ENCODE data around the gene TEP1.
"Not testable (repeated sequence)": the region's sequence is repeated elsewhere in the genome, so short reads cannot be mapped to it uniquely, and the experiment has no call there.

The TEP1 gene

GRCh38 chr14:20386276-20386855 lies 26.9 kb downstream of the TEP1 start:
- no peak for DNase-seq

DNA sequence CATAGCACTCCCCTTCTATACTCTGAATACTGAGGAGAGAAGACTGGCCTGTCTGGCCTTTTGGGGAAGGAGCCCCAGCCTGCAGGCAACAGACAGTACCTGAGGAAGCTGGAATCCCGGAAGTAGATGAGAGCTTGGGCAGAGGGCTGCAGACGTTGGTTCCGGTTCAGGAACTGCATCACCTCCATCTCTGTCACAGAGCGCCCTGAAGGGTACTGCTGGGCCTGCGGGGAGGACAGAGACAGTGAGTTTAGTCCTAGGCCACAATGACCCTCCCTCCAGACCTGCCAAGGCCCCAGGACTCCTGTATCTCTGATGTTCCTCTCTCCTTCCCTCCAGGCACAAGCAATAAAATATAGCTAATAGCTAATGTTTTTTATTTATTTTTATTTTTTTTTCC lies 28.4 kb downstream of the TEP1 start:
- DNase-seq: no peak

DNA sequence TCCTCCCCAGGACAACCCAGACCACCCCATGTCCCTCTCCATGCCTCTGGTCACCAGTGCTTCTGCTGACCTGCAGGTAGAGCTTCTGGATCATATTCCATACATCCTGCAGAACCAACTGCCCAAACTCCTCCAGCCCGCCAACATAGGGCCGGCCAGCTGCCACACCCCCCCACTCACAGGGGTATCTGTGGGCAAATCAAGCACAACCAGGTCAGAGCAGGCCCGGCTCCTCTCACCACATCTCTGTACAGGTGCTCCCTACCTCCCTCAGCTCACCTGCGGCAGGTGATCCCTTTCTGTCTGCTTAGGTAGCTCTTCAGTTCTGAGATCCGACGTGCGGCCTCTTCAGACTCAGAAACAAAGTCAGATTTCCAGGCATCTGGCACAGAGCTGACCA lies 29.0 kb downstream of the TEP1 start:
- no peak for DNase-seq

DNA sequence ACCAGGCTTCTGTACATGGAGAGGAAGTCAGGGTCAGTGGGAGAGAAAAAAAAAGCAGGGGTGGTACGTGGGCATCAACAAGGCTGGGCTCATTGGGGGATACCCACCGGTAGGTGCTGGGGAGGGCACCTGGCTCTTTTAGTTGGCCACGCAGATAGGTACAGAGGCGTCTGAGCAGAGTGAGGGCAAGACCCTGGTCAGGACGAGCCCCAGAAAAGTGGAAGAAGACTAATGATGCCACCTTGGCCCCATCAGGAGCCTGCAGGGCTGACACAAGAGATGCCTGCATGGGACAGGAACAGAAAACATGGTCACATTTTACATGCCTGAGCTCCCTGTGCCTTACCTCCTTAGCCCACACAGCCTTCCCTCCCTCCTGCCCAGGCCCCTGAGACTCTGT lies 29.7 kb downstream of the TEP1 start:
- no peak for DNase-seq

DNA sequence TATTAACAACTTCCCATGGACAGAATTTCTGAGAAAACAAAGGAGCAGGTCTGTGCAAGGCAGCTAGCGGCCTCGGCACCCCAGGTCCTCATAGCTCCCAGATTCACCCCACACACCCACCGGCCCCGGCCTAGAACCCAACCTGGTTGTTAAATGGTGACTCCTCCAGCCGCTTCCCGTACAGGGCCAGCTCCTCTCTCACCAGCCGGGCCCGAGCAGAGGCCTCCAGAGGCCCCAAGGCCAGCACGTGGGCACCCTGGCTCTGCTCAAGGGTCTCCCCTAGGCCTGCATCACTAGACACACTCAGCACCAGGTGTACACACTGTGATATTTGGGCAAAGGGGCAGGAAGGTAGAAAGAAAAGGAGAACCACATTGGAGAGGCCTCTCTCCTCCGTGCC lies 30.3 kb downstream of the TEP1 start:
- no peak for DNase-seq

DNA sequence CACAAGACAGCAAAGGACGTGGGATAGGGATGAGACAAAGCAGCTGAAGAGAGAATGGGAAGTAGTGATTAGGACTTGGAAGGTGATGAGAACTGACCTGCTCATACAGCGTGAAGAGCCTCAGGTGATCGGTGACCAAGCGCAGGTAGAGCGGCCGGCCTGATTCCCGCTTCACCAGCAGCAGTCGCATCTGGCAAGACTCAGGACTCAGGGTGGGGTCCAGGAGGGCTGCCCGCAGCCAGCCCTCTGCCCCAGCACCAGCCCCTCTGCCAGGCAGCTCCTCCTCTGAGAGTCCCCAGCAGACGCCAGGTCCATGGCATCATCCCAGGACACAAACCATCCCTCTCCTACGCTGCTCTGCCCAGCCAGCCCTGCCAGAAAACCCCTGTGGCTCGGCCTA lies 30.8 kb downstream of the TEP1 start:
- DNase-seq: no peak

DNA sequence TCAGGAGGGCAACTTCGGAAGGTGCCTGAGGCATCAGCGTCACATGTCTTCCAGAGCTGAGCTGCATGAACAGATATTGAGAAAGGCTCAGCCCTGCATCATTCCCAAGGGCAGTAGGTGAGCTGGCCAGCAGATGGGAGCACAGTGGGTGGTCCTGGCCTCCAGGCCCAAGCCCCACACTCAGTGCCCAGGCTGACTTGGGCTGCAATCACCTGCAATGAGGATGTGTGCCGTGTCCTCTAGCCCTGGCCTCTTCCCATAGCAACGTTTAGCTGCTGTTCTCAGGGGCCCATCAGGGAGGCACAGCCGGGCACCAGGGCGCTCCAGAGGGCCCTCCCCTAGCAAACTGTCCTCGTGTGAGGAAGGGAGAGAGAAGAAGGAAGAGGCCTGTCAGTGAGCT lies 32.0 kb downstream of the TEP1 start:
- no peak for DNase-seq

- no peak for DNase-seq
These were observed 32.6 kb downstream of the TEP1 start for GRCh38 chr14:20380681-20381080.

DNA sequence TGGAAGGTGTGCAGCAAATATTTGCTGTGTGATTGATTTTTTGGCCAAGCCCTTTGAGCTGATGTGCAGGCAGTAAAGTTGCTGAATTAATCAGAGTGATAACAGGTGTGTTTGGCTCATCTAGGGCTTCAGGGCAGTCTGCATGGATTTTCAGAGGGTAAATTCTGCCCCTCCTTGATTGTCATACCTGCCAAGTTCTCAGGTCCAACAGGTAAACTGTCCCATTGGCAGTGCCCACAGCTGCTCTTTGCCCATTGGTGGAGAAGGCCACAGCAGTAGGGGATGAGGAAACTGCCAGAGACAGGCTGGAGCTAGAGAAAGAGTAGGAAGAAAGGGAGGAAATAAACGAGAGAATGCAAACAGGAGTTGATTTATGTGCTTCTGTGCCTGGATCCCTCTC lies 33.6 kb downstream of the TEP1 start:
- no peak for DNase-seq

- no peak for DNase-seq
These were observed 36.1 kb downstream of the TEP1 start for GRCh38 chr14:20377171-20377570.

DNA sequence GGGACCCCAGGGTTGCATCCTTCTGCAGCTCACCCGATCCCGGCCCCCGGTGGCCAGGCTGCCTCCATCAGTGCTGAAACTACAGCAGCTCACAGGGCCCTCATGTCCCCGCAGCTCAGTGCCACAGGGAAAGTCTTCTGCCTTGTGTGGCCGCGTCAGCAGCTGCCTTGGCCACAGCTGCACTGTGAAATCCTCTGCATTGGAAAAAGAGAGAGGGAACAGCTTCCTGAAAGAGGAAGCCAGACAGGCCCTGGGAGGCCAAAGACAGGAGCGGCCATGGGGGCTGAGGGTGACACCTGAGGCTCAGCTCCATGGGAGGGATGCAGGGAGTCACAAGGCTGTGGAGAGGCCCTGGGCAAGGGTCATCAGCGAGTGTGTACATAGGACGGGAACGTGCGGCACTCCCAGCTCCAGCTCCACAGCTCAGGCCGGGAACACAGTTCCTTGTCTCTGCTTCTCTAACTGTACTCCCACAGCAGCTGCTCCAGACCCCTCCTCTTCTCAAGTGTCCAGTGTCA lies 37.2 kb downstream of the TEP1 start:
- no peak for DNase-seq

DNA sequence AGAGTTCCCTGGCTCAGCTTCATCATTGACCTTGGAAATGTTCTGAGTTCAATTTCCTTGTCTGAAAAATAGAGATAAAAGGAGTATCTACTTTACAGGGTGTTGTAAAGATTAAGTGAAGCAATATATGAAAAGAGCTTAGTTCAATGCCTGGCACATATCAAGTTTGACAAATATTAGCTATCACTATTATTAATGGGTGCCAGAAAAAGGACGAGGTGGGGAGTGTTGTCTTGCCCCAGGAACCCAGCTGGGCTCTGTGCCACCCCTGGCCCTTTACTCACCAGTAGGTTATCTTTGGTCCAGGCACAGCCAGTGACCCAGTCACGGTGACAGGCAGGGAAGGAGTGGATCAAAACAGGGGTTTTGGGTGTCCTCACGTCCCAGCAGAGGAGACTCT lies 37.8 kb downstream of the TEP1 start:
- DNase-seq: no peak

- no peak for DNase-seq
These were observed 40.5 kb downstream of the TEP1 start for GRCh38 chr14:20372796-20373195.

DNA sequence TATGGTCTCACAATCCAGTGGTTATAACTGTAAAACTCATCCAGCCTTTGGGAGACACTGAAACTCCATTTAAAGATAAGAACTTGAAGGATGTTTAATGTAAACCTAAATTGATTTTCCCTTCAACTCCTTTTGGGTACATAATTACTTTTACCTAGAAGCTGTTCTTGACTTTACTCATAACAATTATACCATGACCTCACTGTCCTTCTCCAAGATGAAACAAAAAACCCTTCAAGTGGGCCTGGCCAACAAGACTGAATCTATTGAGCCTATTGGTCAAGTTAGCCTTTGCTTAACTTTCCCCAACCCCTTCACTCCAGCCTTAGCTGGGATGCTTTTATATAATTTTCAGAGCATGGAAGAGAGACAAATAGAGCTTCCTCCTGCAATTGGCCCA lies 47.4 kb downstream of the TEP1 start:
- DNase-seq: no peak

DNA sequence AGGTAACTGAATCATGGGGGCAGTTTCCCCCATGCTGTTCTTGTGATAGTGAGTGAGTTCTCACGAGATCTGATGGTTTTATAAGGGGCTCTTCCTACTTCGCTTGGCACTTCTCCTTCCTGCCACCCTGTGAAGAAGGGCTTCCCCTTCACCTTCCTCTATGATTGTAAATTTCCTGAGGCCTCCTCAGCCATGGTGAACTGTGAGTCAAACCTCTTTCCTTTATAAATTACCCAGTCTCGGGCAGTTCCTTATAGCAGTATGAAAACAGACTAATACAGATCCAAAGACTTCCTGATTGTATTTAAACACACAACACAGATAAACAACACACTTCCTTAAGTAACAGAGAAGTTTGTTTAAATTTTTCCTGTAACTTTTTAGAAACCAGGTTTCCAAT lies 54.8 kb downstream of the TEP1 start:
- not testable (repeated sequence) for DNase-seq

DNA sequence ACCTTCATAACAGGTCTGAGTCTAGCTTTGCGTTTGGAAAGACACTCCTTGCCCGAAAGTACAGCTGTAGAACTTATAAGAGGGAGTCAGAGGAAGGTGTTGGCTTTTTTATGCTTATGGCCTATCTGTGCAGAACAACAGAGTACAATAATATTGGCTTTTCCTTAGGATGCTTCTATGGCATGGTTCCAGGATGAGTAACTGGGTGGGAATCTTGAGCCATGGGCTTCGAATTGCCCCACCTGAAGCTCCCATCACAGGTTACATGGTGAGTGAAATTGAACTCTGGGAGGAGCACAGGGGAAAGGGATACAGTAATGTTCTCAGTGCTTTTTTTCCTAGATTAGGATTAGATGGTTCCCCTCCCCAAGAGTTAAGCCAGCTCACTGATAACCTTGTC lies 56.9 kb downstream of the TEP1 start:
- no peak for DNase-seq

- no peak for DNase-seq
These were observed 62.4 kb downstream of the TEP1 start for GRCh38 chr14:20350860-20351259.

DNA sequence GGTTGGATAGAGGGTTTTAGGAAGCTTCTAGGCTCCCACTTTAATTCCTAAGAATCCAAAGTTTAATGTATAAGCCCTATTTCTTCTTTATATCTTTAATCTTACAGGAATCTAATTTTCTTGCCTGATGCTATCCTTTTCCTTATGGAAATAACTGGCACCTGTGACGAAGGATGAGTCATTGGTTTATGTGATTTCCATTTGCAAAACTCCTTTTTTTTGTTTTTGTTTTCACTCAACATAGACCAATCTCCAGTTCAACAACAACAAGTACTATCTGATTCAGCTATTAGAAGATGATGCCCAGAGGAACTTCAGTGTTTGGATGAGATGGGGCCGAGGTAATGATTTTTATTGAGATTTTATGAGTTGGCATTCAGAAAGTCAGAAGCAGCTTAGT lies 63.0 kb downstream of the TEP1 start:
- no peak for DNase-seq

- no peak for DNase-seq
These were observed 65.6 kb downstream of the TEP1 start for GRCh38 chr14:20347747-20348146.

GRCh38 chr14:20346713-20347112 lies 66.6 kb downstream of the TEP1 start:
- no peak for DNase-seq

GRCh38 chr14:20345366-20345765 lies 67.9 kb downstream of the TEP1 start:
- DNase-seq: no peak

DNA sequence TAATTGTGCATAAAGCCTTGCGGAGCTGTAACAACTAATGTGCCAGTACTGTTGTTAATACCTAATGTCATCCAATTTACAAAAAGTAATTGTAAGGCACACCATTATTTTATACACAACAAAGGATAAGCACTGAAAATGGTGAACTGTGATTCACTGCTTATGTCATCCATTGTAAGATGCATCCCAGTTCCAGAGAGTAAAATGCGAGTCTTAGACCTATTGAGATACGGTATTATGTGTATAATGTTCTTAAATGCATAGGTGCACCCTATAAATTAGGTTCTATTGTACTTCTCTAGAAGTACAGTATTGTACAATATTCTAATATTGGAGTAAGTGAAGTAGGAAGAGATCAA lies 69.5 kb downstream of the TEP1 start:
- DNase-seq: no peak

- peak; percentile 100 for DNase-seq
These were observed 70.0 kb downstream of the TEP1 start, which contains the start of gene PARP2 for GRCh38 chr14:20343092-20343861. Gene PARP2 (plus strand): TSS chr14:20343635. CDS start chr14:20343642, 7 bp downstream.

- DNase-seq: no peak
These were observed 71.7 kb downstream of the TEP1 start for GRCh38 chr14:20341646-20342045.

DNA sequence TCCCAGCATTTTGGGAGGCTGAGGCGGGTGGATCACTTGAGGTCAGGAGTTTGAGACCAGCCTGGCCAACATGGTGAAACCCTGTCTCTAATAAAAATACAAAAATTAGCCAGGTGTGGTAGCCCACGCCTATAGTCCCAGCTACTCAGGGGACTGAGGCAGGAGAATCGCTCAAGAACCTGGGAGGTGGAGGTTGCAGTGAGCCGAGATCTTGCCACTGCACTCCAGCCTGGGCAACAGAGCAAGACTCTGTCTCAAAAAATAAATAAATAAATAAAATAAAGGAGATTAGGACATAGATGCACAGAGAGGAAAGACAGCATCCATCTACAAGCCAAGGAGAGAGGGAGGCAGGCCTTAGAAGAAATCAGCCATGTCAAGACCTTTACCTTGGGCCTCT lies 72.3 kb downstream of the TEP1 start:
- DNase-seq: not testable (repeated sequence)
